ENCODE data around the gene GADD45A.
A peak's percentile ranks its signal among the peaks of the same experiment; 100 is the strongest.

The GADD45A gene

DNA sequence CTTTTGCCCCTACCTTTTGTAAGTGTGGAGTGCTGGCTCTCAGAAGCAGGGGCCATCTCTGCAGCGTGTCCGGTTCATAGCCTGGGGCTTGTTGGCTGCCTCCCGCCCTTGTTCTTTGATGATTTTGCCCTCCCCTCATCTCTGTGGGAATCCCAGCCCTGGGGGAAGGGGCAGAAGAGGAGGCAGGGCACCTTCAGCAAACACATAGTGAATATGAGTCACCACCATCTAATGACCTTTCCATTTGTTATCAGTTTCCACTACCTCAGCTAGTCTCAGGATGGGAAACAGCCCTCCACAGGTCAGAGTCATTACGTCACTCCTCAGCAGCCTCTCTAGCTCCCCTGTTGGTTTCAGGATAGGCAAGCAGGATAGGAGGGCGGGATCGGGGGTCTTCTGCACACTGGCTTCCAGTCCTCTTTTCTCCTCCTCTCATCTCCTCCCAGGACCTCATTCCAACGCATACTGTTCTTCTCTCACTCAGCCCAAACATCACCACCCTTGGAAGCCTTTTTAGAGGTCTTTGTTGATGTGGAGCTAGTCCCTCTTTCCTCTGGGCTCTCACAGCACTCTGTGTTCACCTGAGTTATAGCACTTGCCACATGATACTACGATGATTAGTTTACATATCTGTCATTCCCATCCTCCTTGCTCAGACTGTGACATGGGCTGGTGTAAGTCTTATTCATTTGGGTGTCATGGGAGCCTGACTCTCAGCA, 15.8 kb downstream of the GADD45A start (continued):
- no peak for TF ChIP-seq ZNF791 (tag by site-specific recombination; IDR thresholded peaks at IDR 0.05)
- TF ChIP-seq ZNF629 (tag by site-specific recombination; IDR thresholded peaks at IDR 0.05), result peak; percentile 99
- TF ChIP-seq, protein P1, sequence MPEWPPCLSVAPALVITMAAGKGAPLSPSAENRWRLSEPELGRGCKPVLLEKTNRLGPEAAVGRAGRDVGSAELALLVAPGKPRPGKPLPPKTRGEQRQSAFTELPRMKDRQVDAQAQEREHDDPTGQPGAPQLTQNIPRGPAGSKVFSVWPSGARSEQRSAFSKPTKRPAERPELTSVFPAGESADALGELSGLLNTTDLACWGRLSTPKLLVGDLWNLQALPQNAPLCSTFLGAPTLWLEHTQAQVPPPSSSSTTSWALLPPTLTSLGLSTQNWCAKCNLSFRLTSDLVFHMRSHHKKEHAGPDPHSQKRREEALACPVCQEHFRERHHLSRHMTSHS (tag by site-specific recombination; IDR thresholded peaks at IDR 0.05), result no peak; the same call in 1 of the 2 replicates
- TF ChIP-seq ZNF112 (tag by site-specific recombination; IDR thresholded peaks at IDR 0.05), result no peak
- no peak for TF ChIP-seq ZNF433 (tag by site-specific recombination; IDR thresholded peaks at IDR 0.05; ENCODE audit: low read depth)
- no peak for TF ChIP-seq ZNF549 (tag by site-specific recombination; IDR thresholded peaks at IDR 0.05)
- peak; percentile 79 for TF ChIP-seq PRDM1 (tag by site-specific recombination; IDR thresholded peaks at IDR 0.05)
- no peak for TF ChIP-seq ZNF529 (tag by site-specific recombination; IDR thresholded peaks at IDR 0.05; ENCODE audit: insufficient replicate concordance)
- TF ChIP-seq ZNF423 (tag by site-specific recombination; IDR thresholded peaks at IDR 0.05), result no peak
- TF ChIP-seq KLF7 (tag by site-specific recombination; IDR thresholded peaks at IDR 0.05; ENCODE audit: borderline replicate concordance), result 0 out of 2 replicates have a peak, but pooled peaks have one; percentile 36
- TF ChIP-seq ZNF214 (tag by site-specific recombination; IDR thresholded peaks at IDR 0.05; ENCODE audit: borderline replicate concordance), result no peak
- no peak for TF ChIP-seq ZNF530 (tag by site-specific recombination; IDR thresholded peaks at IDR 0.05; ENCODE audit: low read depth)
- no peak for TF ChIP-seq ZNF155 (tag by site-specific recombination; IDR thresholded peaks at IDR 0.05)
- TF ChIP-seq ZNF10 (tag by site-specific recombination; IDR thresholded peaks at IDR 0.05), result peak; percentile 73; the same call in 1 of the 2 replicates
- TF ChIP-seq, protein P2, sequence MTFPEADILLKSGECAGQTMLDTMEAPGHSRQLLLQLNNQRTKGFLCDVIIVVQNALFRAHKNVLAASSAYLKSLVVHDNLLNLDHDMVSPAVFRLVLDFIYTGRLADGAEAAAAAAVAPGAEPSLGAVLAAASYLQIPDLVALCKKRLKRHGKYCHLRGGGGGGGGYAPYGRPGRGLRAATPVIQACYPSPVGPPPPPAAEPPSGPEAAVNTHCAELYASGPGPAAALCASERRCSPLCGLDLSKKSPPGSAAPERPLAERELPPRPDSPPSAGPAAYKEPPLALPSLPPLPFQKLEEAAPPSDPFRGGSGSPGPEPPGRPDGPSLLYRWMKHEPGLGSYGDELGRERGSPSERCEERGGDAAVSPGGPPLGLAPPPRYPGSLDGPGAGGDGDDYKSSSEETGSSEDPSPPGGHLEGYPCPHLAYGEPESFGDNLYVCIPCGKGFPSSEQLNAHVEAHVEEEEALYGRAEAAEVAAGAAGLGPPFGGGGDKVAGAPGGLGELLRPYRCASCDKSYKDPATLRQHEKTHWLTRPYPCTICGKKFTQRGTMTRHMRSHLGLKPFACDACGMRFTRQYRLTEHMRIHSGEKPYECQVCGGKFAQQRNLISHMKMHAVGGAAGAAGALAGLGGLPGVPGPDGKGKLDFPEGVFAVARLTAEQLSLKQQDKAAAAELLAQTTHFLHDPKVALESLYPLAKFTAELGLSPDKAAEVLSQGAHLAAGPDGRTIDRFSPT (tag by site-specific recombination; IDR thresholded peaks at IDR 0.05), result peak; percentile 98
- TF ChIP-seq WT1 (tag by site-specific recombination; IDR thresholded peaks at IDR 0.05), result peak; percentile 98
- TF ChIP-seq, protein P3, sequence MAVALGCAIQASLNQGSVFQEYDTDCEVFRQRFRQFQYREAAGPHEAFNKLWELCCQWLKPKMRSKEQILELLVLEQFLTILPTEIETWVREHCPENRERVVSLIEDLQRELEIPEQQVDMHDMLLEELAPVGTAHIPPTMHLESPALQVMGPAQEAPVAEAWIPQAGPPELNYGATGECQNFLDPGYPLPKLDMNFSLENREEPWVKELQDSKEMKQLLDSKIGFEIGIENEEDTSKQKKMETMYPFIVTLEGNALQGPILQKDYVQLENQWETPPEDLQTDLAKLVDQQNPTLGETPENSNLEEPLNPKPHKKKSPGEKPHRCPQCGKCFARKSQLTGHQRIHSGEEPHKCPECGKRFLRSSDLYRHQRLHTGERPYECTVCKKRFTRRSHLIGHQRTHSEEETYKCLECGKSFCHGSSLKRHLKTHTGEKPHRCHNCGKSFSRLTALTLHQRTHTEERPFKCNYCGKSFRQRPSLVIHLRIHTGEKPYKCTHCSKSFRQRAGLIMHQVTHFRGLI (tag by site-specific recombination; IDR thresholded peaks at IDR 0.05), result no peak; the same call in 1 of the 2 replicates
- TF ChIP-seq ZNF394 (tag by site-specific recombination; IDR thresholded peaks at IDR 0.05; ENCODE audit: borderline replicate concordance), result peak; percentile 89
- peak; percentile 75 for TF ChIP-seq FEZF1 (tag by site-specific recombination; IDR thresholded peaks at IDR 0.05)
- TF ChIP-seq, protein P4, sequence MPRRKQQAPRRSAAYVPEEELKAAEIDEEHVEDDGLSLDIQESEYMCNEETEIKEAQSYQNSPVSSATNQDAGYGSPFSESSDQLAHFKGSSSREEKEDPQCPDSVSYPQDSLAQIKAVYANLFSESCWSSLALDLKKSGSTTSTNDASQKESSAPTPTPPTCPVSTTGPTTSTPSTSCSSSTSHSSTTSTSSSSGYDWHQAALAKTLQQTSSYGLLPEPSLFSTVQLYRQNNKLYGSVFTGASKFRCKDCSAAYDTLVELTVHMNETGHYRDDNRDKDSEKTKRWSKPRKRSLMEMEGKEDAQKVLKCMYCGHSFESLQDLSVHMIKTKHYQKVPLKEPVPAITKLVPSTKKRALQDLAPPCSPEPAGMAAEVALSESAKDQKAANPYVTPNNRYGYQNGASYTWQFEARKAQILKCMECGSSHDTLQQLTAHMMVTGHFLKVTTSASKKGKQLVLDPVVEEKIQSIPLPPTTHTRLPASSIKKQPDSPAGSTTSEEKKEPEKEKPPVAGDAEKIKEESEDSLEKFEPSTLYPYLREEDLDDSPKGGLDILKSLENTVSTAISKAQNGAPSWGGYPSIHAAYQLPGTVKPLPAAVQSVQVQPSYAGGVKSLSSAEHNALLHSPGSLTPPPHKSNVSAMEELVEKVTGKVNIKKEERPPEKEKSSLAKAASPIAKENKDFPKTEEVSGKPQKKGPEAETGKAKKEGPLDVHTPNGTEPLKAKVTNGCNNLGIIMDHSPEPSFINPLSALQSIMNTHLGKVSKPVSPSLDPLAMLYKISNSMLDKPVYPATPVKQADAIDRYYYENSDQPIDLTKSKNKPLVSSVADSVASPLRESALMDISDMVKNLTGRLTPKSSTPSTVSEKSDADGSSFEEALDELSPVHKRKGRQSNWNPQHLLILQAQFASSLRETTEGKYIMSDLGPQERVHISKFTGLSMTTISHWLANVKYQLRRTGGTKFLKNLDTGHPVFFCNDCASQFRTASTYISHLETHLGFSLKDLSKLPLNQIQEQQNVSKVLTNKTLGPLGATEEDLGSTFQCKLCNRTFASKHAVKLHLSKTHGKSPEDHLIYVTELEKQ (tag by site-specific recombination; IDR thresholded peaks at IDR 0.05; ENCODE audit: borderline replicate concordance), result peak; percentile 89
- TF ChIP-seq, protein P5, sequence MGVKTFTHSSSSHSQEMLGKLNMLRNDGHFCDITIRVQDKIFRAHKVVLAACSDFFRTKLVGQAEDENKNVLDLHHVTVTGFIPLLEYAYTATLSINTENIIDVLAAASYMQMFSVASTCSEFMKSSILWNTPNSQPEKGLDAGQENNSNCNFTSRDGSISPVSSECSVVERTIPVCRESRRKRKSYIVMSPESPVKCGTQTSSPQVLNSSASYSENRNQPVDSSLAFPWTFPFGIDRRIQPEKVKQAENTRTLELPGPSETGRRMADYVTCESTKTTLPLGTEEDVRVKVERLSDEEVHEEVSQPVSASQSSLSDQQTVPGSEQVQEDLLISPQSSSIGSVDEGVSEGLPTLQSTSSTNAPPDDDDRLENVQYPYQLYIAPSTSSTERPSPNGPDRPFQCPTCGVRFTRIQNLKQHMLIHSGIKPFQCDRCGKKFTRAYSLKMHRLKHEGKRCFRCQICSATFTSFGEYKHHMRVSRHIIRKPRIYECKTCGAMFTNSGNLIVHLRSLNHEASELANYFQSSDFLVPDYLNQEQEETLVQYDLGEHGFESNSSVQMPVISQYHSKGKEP (tag by site-specific recombination; IDR thresholded peaks at IDR 0.05), result no peak
- TF ChIP-seq, protein P6, sequence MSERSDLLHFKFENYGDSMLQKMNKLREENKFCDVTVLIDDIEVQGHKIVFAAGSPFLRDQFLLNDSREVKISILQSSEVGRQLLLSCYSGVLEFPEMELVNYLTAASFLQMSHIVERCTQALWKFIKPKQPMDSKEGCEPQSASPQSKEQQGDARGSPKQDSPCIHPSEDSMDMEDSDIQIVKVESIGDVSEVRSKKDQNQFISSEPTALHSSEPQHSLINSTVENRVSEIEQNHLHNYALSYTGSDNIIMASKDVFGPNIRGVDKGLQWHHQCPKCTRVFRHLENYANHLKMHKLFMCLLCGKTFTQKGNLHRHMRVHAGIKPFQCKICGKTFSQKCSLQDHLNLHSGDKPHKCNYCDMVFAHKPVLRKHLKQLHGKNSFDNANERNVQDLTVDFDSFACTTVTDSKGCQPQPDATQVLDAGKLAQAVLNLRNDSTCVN (tag by site-specific recombination; optimal IDR thresholded peaks at IDR 0.05), result peak; percentile 32
- TF ChIP-seq ZNF23 (tag by site-specific recombination; IDR thresholded peaks at IDR 0.05; ENCODE audit: borderline replicate concordance), result no peak
- TF ChIP-seq BCL11A (tag by site-specific recombination; IDR thresholded peaks at IDR 0.05; ENCODE audit: low read depth), result peak; percentile 95
- no peak for TF ChIP-seq ZNF302 (tag by site-specific recombination; IDR thresholded peaks at IDR 0.05; ENCODE audit: low read depth)
- peak; percentile 96 for TF ChIP-seq IKZF3 (tag by site-specific recombination; IDR thresholded peaks at IDR 0.05)
- peak; percentile 77; the same call in 1 of the 2 replicates for TF ChIP-seq ZSCAN23 (tag by site-specific recombination; IDR thresholded peaks at IDR 0.05)
